Mucosa of descending colon (tissue), 3 donors: ENCODE data around the gene PCGF2. TPM values are rescaled to one million over a fixed set of nuclear protein-coding genes. Genes with fewer than 3 reads are reported as not detected.

Source experiments
- ATAC-seq: fragments of 200-7000 bp; cut with Tn5 transposase; one replicate; pipeline ENCODE4 v1.9.1; 2020; ENCODE audit warnings: mild to moderate bottlenecking, moderate library complexity
- DNase-seq, 3 donors: peaks; one replicate each; pipeline ENCODE4 v3.0.0-alpha.2; 2020
- H3K36me3 ChIP-seq: fragments of 200-600 bp; one replicate; pipeline ENCODE4 v1.8.0; 2021; ENCODE audit warnings: low read depth, mild to moderate bottlenecking
- H3K4me1 ChIP-seq: fragments of 200-600 bp; one replicate; pipeline ENCODE4 v1.8.0; 2021; ENCODE audit warnings: low read depth, mild to moderate bottlenecking
- H3K4me3 ChIP-seq: fragments of 200-600 bp; one replicate; pipeline ENCODE4 v1.8.0; 2021; ENCODE audit warnings: mild to moderate bottlenecking
- H3K9me3 ChIP-seq: fragments of 200-600 bp; one replicate; pipeline ENCODE4 v1.8.0; 2021; ENCODE audit warnings: mild to moderate bottlenecking
- intact Hi-C, 2 donors: fragments of 100-400 bp; cut with DNase I in 1 of 2; cut with micrococcal nuclease in 1 of 2; formaldehyde crosslinking; loops; one replicate each; pipeline versions ENCODE4 v1.11.0 to v1.11.1; 2022; cut with DNase I, micrococcal nuclease
- total RNA-seq, 3 donors: library from RNA; stranded (reverse); fragmentation: NEBNext Ultra II Directional in 2 of 3; extraction: Animal tissue kit (Norgen Biotek cat#: 25700) in 2 of 3; gene quantifications; one replicate each; pipeline versions ENCODE4 v1.2.1 to v1.2.4, GENCODE V29; 2021 to 2023
- TF ChIP-seq, protein P1 (sequence below): fragments of 200-600 bp; IDR thresholded peaks from one replicate; pipeline ENCODE4 v1.8.0; 2022; ENCODE audit warnings: antibody characterized with exemption, mild to moderate bottlenecking
- donor health status: DM: no; HTN: no; CAD: no; lungs with moderate emphysema.
- donor health status: DM: no; HTN: no; CAD: no.
- donor health status: DM: no; HTN: yes; CAD: no.

The PCGF2 gene
- total RNA-seq, 3 donors from 2014 or later: 23.8 to 30.7 (median 25.5) TPM

GRCh38 chr17:38743556-38744171 lies 4.5 kb downstream of the PCGF2 start:
- DNase-seq: peak in 1 of 3 donors; percentile 27
- Histone ChIP-seq H3K4me1 (peaks cover 49% of the 10 kb centered on the region), H3K9me3 (no peaks in the 10 kb centered on the region), H3K36me3 (no peaks in the 10 kb centered on the region), H3K4me3 (no peak overlapping the region)
- no peak for ATAC-seq
- intact Hi-C loops: no loop called here
- TF ChIP-seq, protein P1, sequence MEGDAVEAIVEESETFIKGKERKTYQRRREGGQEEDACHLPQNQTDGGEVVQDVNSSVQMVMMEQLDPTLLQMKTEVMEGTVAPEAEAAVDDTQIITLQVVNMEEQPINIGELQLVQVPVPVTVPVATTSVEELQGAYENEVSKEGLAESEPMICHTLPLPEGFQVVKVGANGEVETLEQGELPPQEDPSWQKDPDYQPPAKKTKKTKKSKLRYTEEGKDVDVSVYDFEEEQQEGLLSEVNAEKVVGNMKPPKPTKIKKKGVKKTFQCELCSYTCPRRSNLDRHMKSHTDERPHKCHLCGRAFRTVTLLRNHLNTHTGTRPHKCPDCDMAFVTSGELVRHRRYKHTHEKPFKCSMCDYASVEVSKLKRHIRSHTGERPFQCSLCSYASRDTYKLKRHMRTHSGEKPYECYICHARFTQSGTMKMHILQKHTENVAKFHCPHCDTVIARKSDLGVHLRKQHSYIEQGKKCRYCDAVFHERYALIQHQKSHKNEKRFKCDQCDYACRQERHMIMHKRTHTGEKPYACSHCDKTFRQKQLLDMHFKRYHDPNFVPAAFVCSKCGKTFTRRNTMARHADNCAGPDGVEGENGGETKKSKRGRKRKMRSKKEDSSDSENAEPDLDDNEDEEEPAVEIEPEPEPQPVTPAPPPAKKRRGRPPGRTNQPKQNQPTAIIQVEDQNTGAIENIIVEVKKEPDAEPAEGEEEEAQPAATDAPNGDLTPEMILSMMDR: no peak

- DNase-seq (peak in 1 of 3 donors; percentile 83), ATAC-seq (peak; percentile 79)
- intact Hi-C loops: no loop called here
- H3K4me3 ChIP-seq: no peak overlapping the region
- TF ChIP-seq, protein P1: no peak
- no peaks in the 10 kb centered on the region for H3K9me3 ChIP-seq
- H3K4me1 ChIP-seq: peaks cover 43% of the 10 kb centered on the region
- H3K36me3 ChIP-seq: no peaks in the 10 kb centered on the region
These were observed 5.5 kb downstream of the PCGF2 start for GRCh38 chr17:38742411-38743308.

GRCh38 chr17:38741921-38742410 lies 6.2 kb downstream of the PCGF2 start:
- TF ChIP-seq, protein P1: no peak
- peak; percentile 78 to 83 (median 82) for DNase-seq
- peaks cover 36% of the 10 kb centered on the region for H3K4me1 ChIP-seq
- intact Hi-C loops: no loop called here
- H3K9me3 ChIP-seq: no peaks in the 10 kb centered on the region
- H3K36me3 ChIP-seq: no peaks in the 10 kb centered on the region
- H3K4me3 ChIP-seq: no peak overlapping the region
- ATAC-seq: peak; percentile 85

- no peaks in the 10 kb centered on the region for H3K36me3 ChIP-seq
- H3K9me3 ChIP-seq: no peaks in the 10 kb centered on the region
- DNase-seq (no peak), ATAC-seq (no peak)
- no peak overlapping the region for H3K4me3 ChIP-seq
- TF ChIP-seq, protein P1: no peak
- intact Hi-C loops: no loop called here
- peaks cover 32% of the 10 kb centered on the region for H3K4me1 ChIP-seq
These were observed 6.7 kb downstream of the PCGF2 start for GRCh38 chr17:38741461-38741860.

- TF ChIP-seq, protein P1: no peak
- intact Hi-C loops: no loop called here
- no peaks in the 10 kb centered on the region for H3K9me3 ChIP-seq
- H3K4me3 ChIP-seq: no peak overlapping the region
- no peaks in the 10 kb centered on the region for H3K36me3 ChIP-seq
- peaks cover 30% of the 10 kb centered on the region for H3K4me1 ChIP-seq
- no peak for ATAC-seq
- no peak for DNase-seq
These were observed 7.3 kb downstream of the PCGF2 start for GRCh38 chr17:38740806-38741205.
